CD4-positive, alpha-beta T cell treated with Interleukin-12 subunit alpha and Interleukin-12 subunit beta, for 1 hour (primary cell): ENCODE measurements around the gene ZNF205.

Experiments
- DNase-seq: peaks from one replicate; pipeline ENCODE4 v3.0.0-alpha.2; 2020

ZNF205 gene

DNA sequence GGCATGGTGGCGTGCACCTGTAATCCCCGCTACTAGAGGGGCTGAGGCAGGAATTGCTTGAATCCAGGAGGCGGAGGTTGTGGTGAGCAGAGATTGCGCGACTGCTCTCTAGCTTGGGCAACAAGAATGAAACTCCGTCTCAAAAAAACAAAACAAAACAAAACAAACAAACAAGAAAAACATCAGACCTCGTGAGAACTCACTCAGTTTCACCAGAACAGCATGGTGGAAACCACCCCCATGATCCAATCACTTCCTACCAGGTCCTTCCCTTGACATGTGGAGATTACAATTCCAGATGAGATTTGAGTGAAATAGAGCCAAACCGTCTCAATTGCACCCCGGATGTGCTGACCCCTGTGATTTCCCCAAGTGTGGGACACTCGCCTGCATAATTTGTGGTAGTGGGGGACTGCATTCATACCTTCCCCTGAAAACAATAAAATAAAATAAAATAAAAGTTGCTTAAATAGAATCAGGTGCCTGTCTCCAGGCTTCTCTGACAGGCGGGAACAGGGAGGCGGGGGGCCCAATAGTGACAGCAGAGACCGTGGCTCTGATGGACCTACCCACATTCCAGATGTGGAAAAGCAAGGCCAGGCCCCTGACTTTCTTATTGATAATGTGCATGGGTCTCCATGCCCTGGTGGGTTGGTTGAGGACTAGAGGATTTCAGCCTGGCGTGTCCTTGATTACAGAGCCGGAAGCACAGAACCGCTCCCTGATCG, 26.4 kb upstream of the ZNF205 start:
- no peak for DNase-seq

DNA sequence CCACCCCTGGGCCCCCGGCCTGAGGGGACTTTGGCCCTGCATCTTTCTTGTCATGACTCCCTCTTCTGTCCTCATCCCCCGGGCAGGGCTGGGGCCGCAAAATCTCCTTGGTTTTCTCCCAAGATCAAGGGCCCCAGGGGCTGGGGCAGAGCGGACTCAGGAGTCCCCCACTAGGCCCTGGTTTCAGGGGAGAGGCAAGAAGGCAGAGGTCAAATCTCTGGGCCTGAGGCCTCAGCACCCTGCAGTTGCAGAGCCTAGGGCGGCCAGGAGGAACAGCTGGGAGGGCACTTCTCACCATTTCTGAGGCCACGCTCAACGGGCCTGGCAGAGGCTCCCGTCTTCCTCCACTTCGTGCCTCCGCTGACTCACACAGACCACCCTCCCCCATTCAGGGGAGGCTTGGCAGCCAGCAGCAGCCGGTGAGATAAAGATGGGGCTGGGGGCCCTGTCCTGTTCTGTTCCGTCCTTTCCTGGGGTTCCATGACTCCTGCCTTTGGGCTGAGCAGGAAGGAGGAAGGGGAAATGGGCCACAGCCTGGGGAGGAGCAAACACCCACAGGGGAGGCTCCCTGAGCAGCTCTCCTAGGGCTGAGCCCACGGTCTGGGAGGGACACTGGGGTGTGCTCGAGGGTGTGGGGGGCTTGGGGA, 25.7 kb upstream of the ZNF205 start:
- no peak for DNase-seq

DNA sequence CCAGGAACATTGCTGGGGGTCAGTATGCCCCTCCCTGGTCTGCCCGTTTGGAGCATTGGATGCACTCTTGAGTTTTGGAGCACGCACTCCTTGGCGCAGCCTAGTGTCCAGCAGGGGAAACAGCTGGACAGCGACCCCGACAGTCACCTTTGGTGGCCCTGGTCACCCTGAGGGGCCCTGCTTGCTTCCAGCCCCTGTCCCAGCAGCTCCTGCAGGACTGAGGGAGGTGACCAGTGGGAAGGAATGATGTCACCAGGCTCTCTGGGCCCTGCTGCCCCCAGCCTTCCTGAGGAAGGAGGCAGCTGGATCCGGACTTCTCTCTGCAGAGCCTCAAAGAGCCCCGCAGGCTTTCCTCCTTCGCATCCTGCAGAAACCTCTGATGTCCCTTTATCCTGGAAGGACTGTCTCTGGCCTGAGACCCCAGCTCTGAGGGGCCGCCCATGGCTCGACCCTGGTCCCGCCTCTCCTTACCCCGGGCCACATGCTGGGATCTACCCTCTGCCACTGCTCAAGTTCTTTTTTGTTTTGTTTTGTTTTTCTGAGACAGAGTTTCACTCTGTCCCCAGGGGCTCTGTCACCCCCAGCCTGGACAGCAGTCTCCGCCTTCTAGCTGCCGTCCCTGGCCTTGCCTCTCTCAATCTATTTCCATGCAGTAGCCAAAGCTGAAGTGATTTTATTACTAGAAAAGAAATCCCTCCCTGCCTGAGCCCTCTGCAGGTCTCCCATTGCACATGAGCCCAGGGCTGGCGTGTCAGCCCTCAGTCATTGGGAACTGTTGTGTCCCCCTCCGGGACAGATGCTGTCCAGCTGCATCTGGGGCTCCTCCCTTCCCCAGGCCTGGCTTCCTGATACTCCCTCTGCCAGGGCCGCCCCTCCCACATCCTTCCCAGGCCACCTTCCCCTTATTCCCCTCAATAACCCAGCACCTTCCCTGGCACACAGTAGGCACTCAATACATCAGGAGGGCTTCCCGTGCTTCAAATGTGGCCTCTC, 24.8 kb upstream of the ZNF205 start:
- DNase-seq = no peak

DNA sequence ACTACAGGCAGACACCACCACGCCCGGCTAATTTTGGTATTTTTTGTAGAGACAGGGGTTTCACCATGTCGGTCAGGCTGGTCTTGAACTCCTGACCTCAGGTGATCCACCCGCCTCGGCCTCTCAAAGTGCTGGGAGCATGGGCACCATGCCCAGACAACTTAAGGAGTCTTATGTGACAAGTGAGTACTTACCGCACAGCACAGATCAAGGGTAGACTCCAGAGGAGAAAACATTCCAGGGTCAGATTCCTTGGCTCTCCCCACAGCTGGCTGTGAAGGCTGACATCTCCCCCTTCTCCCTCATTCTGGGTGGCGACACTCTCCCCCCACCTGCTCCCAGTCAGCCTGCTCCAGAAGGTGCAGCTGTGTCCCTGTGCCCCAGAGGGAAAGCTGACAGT, 23.9 kb upstream of the ZNF205 start:
- no peak for DNase-seq

DNA sequence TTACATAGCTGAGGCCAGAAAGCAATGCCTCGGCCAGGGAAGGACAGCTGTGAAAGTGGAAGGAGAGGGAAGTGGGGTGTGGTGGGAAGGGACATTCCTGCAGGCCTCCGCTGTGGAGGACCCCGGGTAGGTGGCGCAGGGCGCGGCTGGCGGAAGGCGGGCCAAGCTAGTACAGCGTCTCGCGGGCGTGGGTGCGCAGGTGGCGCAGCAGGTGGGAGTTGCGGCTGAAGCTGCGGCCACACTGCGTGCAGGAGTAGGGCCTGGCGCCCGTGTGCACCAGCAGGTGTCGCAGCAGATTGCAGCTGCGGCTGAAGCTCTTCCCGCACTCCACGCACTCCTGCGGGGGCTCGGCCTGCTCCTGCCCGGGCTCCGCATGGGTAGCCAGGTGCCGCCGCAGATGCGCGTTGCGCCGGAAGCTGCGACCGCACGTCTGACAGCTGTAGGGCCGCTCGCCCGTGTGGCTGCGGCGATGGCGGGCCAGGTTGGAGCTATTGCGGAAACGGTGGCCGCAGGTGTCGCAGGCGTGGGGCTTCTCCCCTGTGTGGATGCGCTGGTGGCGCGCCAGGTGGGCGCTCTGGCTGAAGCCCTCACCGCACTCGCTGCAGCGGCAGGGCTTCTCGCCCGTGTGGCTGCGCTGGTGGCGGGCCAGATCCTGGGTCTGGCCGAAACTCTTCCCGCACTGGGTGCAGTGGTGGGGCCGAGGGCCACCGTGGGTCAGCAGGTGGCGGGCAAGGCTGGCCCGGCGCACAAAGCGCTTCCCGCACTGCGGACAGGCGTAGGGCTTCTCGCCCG, 23.3 kb upstream of the ZNF205 start:
- no peak for DNase-seq

DNA sequence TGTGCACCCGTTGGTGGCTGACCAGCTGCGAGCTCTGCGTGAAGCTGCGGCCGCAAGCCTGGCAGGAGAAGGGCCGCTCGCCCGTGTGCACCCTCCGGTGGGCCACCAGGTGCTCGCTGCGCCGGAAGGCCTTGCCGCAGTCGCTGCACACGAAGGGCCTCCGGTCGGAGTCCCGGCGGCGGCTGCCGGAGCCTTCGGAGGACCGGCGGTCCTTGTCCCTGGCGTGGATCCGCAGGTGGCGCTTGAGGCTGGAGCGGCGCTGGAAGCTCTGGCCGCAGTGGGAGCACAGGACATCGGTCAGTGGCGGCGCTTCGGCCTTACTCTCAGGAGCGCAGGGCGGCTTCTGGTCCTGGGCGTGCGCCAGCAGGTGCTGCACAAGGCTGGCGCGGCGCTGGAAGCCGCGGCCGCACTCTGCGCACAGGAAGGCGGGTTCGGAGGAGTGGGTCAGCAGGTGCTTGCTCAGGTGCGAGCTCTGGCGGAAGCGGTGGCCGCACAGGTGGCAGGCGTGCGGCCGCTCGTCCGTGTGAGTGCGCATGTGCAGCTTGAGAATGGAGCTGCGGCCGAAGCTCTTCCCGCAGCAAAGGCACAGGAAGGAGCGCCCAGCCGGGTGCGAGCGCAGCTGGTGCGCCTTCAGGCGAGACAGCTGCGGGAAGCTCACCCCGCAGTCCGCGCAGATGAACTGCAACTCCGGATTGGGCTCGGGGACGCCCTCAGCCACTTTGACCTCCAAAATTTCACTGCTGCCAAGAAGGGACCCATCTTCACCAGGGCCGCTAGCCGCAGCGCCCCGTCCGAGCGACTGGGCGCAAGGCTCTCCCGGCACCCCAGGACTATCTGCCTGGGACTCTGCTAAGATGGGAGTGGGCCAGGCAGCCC, 22.4 kb upstream of the ZNF205 start:
- no peak for DNase-seq

DNA sequence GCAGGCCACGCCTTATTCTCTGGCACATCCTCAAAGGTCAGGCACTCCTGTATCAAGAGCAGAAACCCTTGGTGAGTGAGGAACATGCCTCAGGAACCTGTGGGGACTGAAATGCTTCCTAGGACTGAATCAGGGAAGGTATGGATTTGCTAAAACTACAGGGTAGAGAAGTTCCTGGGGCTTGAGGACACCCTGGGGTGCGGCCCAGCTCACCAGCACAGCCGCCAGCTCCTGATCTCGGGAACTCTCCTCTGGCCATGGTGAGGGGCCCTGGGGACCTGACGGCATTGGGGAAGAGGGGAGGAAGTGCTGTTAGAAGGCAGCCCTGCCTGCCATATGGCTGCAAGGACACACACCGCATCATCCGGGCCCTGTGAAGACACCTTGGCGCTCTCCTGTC, 20.8 kb upstream of the ZNF205 start:
- no peak for DNase-seq

DNA sequence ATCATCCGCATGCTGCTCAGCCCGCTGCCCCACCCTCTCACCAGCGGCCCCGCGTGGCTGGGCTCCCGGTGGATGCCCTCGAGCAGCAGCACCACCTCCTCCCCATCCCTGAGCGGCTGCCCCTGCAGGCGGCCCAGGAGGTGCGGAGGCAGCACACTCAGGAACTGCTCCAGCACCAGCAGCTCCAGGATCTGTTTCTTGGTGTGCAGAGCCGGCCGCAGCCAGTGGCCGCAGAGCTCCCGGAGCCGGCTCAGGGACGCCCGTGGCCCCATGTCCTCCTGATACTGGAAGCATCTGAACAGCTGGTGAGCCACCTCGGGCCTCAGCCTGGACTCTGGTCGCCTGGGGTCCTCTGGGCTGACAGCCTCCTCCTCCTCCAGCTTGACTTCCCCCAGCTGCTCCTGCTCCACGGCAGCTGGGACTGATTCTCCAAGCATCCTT, 19.9 kb upstream of the ZNF205 start:
- no peak for DNase-seq

DNA sequence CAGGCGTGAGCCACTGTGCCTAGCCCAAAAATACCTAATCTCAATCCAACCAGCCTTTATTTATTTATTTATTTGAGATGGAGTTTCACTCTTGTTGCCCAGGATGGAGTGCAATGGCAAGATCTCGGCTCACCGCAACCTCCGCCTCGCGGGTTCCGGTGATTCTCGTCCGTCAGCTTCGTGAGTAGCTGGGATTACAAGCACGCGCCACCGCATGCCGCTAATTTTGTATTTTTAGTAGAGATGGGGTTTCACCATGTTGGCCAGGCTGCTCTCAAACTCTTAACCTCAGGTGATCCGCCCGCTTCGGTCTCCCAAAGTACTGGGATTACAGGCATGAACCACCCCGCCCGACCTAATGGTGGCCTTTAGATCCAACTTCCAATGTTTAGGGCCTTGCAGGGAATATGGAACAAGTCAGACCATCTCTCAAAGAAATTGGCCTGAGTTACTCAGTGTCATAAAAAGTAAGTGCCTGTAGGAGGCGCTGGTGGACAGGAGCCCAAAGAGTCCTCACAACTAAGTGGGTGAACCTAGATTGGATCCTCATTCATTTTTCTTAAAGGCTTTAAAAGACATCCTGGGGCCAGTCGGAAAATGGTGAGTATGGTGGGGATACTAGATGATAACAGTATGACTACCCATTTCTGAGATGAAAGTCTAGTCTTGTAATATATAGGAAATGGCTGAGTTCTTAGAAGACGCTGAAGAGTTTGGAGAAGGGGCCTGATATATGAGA, 17.9 kb upstream of the ZNF205 start:
- DNase-seq = peak; percentile 77

DNA sequence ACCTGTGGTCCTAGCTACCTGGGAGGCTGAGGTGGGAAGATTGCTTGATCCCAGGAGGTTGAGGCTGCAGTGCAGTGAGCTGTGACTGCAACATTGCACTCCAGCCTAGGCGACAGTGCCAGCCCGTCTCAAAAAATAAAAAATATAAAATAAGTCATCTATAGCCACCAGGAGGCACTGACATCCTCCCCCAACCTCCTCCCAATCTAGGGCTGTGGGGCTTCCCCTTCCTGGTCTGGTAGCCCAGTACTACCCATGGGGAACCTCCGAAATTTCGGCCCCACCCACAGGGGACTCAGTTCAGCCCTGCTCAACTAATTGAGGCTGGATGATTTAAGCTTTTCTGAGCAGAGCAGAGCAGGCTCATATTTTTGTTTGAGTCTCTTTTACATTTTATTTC, 16.5 kb upstream of the ZNF205 start:
- peak; percentile 83 for DNase-seq

DNA sequence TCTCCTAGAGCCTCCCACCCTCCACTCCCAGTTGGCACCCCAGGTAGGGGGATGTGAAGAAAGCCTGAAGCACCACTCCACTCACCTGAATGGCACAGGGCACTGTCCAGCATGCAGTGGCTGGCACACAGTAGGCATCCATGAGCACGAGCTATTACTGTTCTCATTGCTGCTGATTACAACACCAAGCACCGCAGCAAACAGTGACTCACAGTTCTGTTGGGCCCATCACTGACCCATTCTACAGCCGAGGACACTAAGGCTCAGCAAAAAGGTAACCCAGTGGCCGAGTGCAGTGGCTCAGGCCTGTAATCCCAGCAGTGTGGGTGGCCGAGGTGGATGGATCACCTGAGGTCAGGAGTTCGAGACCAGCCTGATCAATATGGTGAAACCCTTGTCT, 16.0 kb upstream of the ZNF205 start:
- no peak for DNase-seq

DNA sequence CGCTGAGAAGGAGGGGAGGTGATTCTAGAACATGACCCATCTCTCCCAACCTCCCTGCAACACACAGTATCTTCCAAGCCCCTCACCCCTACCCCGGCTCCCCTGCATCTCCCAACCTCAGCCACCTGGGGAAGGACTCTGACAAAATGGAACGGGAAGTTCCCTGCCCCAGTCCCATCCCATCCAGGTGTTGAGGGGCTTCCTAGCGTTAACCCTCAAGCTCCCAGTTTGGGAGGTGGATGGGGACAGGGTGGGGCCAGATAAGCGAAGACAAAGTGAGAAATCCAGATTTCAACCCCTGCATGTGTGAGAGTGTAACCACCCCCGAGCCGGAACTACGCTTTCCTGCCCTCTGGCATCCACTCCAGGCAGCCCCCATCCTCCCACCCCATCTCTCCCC, 15.1 kb upstream of the ZNF205 start:
- no peak for DNase-seq

DNA sequence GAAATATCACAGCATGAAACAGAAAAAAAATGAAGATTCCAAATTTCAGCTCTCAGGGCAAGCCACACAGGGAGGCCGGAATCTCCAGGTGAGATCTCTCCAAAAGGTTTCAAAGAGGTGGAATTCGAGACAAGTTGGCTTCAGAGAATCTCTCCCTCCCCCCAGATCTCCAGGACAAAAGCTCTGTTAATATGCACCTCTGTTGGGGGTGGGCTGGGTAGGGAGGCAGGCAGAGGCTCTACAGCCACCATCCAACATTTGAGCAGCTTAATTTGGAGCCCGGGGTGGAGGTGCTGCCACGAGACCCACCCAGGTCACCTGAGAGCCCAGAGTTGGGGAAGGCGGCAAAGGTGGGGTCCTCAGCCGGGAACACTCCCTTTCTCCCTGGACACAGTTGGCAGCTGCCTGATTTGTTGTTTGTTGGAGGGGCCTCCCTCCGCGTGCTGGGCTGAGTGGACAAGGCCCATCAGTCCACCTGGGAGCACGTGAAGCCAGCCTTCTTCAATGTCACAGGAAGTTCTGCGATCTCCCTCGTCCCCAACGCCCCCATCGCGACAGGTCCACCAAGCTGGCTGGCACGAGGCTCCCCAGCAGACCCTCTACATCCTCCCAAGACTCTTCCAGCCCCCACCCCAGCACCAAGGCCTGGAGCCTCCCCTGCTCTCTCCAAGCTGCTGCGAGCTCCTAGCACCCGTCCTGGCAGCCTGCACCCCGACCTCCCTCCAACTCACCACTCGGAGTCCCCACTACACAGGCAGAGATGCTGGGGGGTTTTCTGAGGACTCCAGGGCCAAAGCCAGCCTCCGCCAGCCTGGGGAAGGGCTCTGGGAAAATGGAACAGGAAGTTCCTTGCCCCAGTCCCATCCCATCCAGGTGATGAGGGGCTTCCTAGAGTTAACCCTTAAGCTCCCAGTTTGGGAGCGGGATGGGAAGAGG, 13.7 kb upstream of the ZNF205 start, which contains the start of gene ZSCAN10:
Gene ZSCAN10 (minus strand): TSS at position 836 of the 936 bp plus-strand sequence. CDS start 6,357 bp downstream, outside the sequence.
- DNase-seq = no peak

DNA sequence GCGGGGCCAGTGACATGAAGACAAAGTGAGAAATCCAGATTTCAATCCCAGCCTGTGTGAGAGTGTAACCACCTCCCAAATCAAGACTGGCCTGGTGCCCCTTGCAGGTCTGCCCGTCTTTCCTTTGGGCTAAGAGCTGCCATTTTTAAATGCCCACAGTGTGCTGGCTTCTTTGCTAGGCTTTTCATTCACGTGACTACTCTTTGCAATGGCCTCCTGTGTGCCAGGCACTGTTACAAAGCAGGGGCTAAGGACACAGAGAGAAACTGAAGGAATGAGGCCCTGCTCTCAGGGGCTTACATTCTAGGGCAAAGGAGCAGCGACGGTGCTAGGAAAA, 13.0 kb upstream of the ZNF205 start:
- no peak for DNase-seq

DNA sequence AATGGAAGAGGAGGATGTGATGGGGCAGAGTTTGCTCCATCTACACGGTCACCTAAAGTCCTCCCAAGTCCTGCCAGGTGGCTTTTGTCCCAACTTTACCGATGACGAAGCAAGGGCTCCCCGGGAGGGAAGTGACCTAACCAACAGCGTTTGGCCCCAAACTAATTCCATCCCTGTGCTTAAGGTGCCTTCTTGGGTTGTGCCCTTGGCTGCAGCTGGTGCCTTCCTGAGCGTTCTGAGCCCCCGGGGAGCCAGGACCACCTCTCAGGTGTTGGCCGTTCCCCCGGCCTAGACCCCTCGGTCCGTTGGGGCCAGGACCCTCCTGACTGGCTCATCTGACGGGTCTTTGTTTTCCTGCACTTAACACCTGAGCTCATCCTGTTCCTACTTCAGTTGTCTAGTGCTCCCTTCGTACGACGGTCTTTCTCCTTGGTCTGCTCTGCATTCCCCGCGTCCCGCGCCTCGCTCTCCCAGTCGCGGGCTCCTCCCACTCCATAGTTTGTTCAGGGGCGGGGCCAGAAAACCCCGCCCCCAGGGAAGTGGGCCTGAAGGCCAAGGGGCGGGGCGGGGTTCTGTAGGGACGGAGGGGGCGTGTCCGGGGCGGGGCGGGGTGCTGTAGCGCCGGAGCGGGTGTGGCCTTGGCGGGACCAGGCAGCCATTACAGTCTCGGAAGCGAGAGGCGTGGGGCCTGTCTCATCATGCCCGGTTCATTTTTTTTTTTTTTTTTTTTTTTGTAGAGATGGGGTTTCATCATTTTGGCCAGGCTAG, 12.5 kb upstream of the ZNF205 start:
- peak; percentile 93 for DNase-seq

DNA sequence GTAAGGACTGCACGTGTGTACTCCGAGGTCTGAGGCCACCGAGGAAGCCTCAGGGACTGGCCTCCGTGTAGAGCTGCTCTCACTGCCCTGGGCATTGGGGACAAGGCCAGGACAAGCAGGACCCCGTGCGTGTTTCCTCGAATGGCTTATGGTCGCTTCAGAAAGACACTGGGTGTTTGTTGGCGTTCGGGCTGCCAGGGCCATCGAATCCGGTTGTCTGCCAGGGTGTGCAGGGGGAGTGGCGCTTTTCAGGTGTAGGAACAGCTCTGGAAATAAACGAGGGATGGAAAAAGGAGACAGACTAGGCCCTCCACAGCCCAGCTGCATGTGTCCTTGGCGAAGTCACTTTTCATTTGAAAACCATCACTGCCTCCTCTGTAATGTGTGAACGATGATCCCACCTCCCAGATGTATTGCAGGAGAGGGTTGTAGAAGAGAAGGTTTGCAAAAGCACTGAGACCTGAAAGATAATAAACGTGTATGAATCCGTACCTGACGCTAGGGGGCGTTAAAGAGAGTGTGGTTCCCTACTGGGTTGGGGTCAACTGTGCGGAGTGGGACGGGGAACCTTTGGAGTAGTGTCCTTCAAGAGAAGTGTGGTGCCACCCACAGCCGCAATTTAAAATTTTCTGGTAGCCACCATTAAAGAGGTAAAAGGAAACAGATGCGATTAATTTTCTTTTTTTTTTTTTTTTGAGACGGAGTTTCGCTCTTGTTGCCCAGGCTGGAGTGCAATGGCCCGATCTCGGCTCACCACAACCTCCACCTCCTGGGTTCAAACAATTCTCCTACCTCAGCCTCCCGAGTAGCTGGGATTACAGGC, 11.2 kb upstream of the ZNF205 start:
- DNase-seq = peak; percentile 72

DNA sequence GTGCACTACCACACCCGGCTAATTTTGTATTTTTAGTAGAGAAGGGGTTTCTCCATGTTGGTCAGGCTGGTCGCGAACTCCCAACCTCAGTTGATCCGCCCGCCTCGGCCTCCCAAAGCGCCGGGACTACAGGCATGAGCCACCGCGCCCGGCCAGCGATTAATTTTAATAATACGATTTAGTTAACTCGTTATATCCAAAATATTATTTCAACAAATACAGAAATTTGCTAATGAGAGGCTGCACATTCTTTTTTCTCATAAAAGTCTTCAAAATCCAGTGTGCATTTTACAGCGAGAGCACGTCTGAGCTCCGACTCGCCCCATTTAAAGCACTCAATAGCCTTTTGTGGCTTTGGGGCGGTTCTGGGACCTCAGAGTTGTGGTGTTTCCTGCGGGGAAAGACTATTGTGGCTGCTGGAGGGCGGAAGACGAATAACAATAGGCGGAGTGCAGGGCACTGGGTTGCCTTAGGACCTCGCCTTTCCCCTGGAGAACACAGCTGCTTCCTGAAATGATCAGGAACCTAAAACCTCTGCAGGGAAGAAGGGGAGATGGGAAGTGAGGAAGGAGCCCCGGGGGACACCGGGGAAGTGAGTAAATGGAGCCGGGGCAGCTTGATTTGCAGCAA, 10.4 kb upstream of the ZNF205 start:
- peak; percentile 41 for DNase-seq
